HCT116 (cell line): ENCODE measurements around the gene CD1C. TPM values are rescaled to one million over a fixed set of nuclear protein-coding genes. Genes with fewer than 3 reads are reported as not detected.

Experiments
- ATAC-seq: fragments of 200-7000 bp; cut with Tn5 transposase; 2 replicates; pipeline ENCODE4 v1.9.1; 2020; ENCODE audit warnings: mild to moderate bottlenecking, moderate library complexity
- BruUV-seq: library from RNA; stranded (reverse); fragments of 400-500 nt; replicated peaks from 2 replicates; lab custom pipeline; 2021; lab: Mats Ljungman, UMichigan
- CTCF ChIA-PET: fragments of 300-600 bp; sonication (Branson Sonifier 250); formaldehyde crosslinking; loops from one replicate; lab custom pipeline; 2021; ENCODE audit warnings: antibody characterized with exemption; lab: Charles Lee
- POLR2A ChIA-PET: fragments of 300-600, 350-600 bp; sonication (Branson Sonifier 250); formaldehyde crosslinking; loops from one replicate; lab custom pipeline; 2021; ENCODE audit warnings: antibody characterized with exemption; lab: Charles Lee
- RAD21 ChIA-PET, 2 experiments: fragments of 300-600 bp; sonication (Branson Sonifier 250); formaldehyde crosslinking; loops; one replicate each; lab custom pipeline; 2023; ENCODE audit warnings: low total read pairs in 2 of 2; ENCODE audit not compliant: uncharacterized antibody in 2 of 2, unreplicated experiment in 2 of 2, low non-redundant PET in 1 of 2; lab: Charles Lee
- DNase-seq: peaks from one replicate; pipeline ENCODE4 v3.0.0-alpha.2; 2010; ENCODE audit warnings: low read depth, low spot score
- H2AFZ ChIP-seq: fragments of 200-600 bp; shearing (Covaris generic), sonication (generic); 2 replicates; pipeline ENCODE4 v1.6.1; 2017; ENCODE audit warnings: low read depth, mixed run types, mixed read lengths, antibody characterized with exemption, low read length; ENCODE audit not compliant: poor library complexity, severe bottlenecking
- H3K27ac ChIP-seq: 2 replicates; pipeline ENCODE4 v1.5.1; 2012; ENCODE audit warnings: low read depth, low read length
- H3K27me3 ChIP-seq: fragments of 200-600 bp; sonication (generic); 2 replicates; pipeline ENCODE4 v1.6.1; 2016; ENCODE audit warnings: mixed run types, low read length, mixed read lengths; ENCODE audit not compliant: insufficient read depth
- H3K36me3 ChIP-seq, 2 experiments: fragments of 200-500 bp in 1 of 2; fragments of 200-600 bp in 1 of 2; sonication (Bioruptor generic) in 1 of 2; sonication (generic) in 1 of 2; 2 replicates each; pipeline versions ENCODE4 v1.5.1 to v1.6.1; 2014 to 2016; ENCODE audit warnings: low read length in 2 of 2, inconsistent platforms in 1 of 2, mixed read lengths in 1 of 2, mixed run types in 1 of 2; ENCODE audit not compliant: insufficient read depth in 2 of 2, control insufficient read depth in 1 of 2
- H3K4me1 ChIP-seq, 2 experiments: fragments of 200-600 bp in 1 of 2; sonication (generic) in 1 of 2; 2 replicates each; pipeline versions ENCODE4 v1.5.1 to v1.6.1; 2012 to 2017; ENCODE audit warnings: low read length in 2 of 2, inconsistent platforms in 1 of 2, mild to moderate bottlenecking in 1 of 2, mixed read lengths in 1 of 2, mixed run types in 1 of 2, moderate library complexity in 1 of 2; ENCODE audit not compliant: insufficient read depth in 2 of 2, control insufficient read depth in 1 of 2
- H3K4me2 ChIP-seq: fragments of 200-600 bp; sonication (generic); 2 replicates; pipeline ENCODE4 v1.6.1; 2017; ENCODE audit warnings: mixed run types, low read length, mixed read lengths
- H3K4me3 ChIP-seq, 2 experiments: fragments of 200-600 bp in 1 of 2; sonication (generic) in 1 of 2; replicated peaks in 1 of 2; 2 replicates each; pipeline ENCODE4 v1.5.1; 2011 to 2016; ENCODE audit warnings: low read length in 2 of 2, control low read depth in 1 of 2, low read depth in 1 of 2, mild to moderate bottlenecking in 1 of 2, mixed read lengths in 1 of 2, mixed run types in 1 of 2
- H3K79me2 ChIP-seq: fragments of 200-600 bp; sonication (generic); 2 replicates; pipeline ENCODE4 v1.6.1; 2017; ENCODE audit warnings: mild to moderate bottlenecking, mixed run types, low read length, moderate library complexity, mixed read lengths; ENCODE audit not compliant: insufficient read depth
- H3K9ac ChIP-seq: fragments of 200-600 bp; sonication (generic); 2 replicates; pipeline ENCODE4 v1.6.1; 2016; ENCODE audit warnings: low read length, mixed read lengths
- H3K9me2 ChIP-seq: fragments of 200-600 bp; sonication (generic), shearing (Covaris generic); 2 replicates; pipeline ENCODE4 v1.6.1; 2017; ENCODE audit warnings: mixed run types, mild to moderate bottlenecking, moderate library complexity; ENCODE audit not compliant: insufficient read depth
- H3K9me3 ChIP-seq, 2 experiments: fragments of 200-500 bp in 1 of 2; fragments of 200-600 bp in 1 of 2; sonication (Bioruptor generic) in 1 of 2; sonication (generic) in 1 of 2; 2 replicates each; pipeline ENCODE4 v1.6.1; 2014 to 2017; ENCODE audit warnings: low read length in 2 of 2, mixed read lengths in 2 of 2, inconsistent platforms in 1 of 2, low read depth in 1 of 2, mild to moderate bottlenecking in 1 of 2, mixed run types in 1 of 2, moderate library complexity in 1 of 2; ENCODE audit not compliant: control insufficient read depth in 1 of 2, insufficient read depth in 1 of 2
- H4K20me1 ChIP-seq: fragments of 200-600 bp; sonication (generic), shearing (Covaris generic); 2 replicates; pipeline ENCODE4 v1.6.1; 2017; ENCODE audit warnings: mixed run types, mild to moderate bottlenecking, moderate library complexity; ENCODE audit not compliant: insufficient read depth
- ATF3 ChIP-seq: IDR thresholded peaks from 2 replicates; pipeline ENCODE4 v1.6.1; 2012
- CTCF ChIP-seq, 3 experiments: fragments of 200-600 bp in 1 of 3; sonication (generic) in 1 of 3; IDR thresholded peaks in 2 of 3; conservative IDR thresholded peaks in 1 of 3; 2 replicates each; pipeline ENCODE4 v1.5.1; 2012 to 2017; ENCODE audit warnings: low read depth in 2 of 3, low read length in 2 of 3, antibody characterized with exemption in 1 of 3, borderline replicate concordance in 1 of 3, control low read depth in 1 of 3, mild to moderate bottlenecking in 1 of 3, mixed read lengths in 1 of 3, mixed run types in 1 of 3, moderate library complexity in 1 of 3; ENCODE audit not compliant: insufficient read depth in 1 of 3
- EGR1 ChIP-seq: IDR thresholded peaks from 2 replicates; pipeline ENCODE4 v1.6.1; 2012; ENCODE audit warnings: low read depth
- EZH2phosphoT487 ChIP-seq: fragments of 200-600 bp; IDR thresholded peaks from 2 replicates; pipeline ENCODE4 v1.6.1; 2018; ENCODE audit warnings: antibody characterized with exemption, borderline replicate concordance
- FOSL1 ChIP-seq: IDR thresholded peaks from 2 replicates; pipeline ENCODE4 v1.6.1; 2012; ENCODE audit warnings: low read depth
- JUND ChIP-seq: IDR thresholded peaks from 2 replicates; pipeline ENCODE4 v1.6.1; 2012
- MAX ChIP-seq: IDR thresholded peaks from 2 replicates; pipeline ENCODE4 v1.6.1; 2012
- POLR2A ChIP-seq: IDR thresholded peaks from 2 replicates; pipeline ENCODE4 v1.7.0; 2011; ENCODE audit warnings: borderline replicate concordance; ENCODE audit not compliant: insufficient read depth, insufficient read length; ENCODE audit errors: extremely low read depth
- POLR2AphosphoS5 ChIP-seq: IDR thresholded peaks from 2 replicates; pipeline ENCODE4 v1.6.1; 2011; ENCODE audit warnings: mild to moderate bottlenecking, low read depth, low read length, moderate library complexity
- RAD21 ChIP-seq: IDR thresholded peaks from 2 replicates; pipeline ENCODE4 v1.6.1; 2012; ENCODE audit warnings: low read depth, mild to moderate bottlenecking
- REST ChIP-seq: IDR thresholded peaks from 2 replicates; pipeline ENCODE4 v1.6.1; 2012; ENCODE audit warnings: low read depth
- SIN3A ChIP-seq: IDR thresholded peaks from 2 replicates; pipeline ENCODE4 v1.6.1; 2012; ENCODE audit warnings: low read depth
- SP1 ChIP-seq: IDR thresholded peaks from 2 replicates; pipeline ENCODE4 v1.6.1; 2012; ENCODE audit warnings: low read depth
- SRF ChIP-seq: IDR thresholded peaks from 2 replicates; pipeline ENCODE4 v1.6.1; 2012; ENCODE audit warnings: low read depth
- YY1 ChIP-seq: IDR thresholded peaks from 2 replicates; pipeline ENCODE4 v1.6.1; 2011; ENCODE audit warnings: low read length, low read depth, moderate library complexity, mild to moderate bottlenecking; ENCODE audit not compliant: insufficient replicate concordance; ENCODE audit errors: extremely low read depth
- ZBTB33 ChIP-seq: IDR thresholded peaks from 2 replicates; pipeline ENCODE4 v1.6.1; 2011; ENCODE audit warnings: mild to moderate bottlenecking, low read length, moderate library complexity; ENCODE audit not compliant: insufficient replicate concordance; ENCODE audit errors: extremely low read depth
- ZFX ChIP-seq: fragments of 450-650 bp; IDR thresholded peaks from 2 replicates; pipeline ENCODE4 v1.6.1; 2017
- ZNF274 ChIP-seq: fragments of 200-500 bp; sonication (Bioruptor generic); IDR thresholded peaks from 2 replicates; pipeline ENCODE4 v1.6.1; 2014; ENCODE audit warnings: mild to moderate bottlenecking, low read depth, low read length, inconsistent platforms
- intact Hi-C: fragments of 100-400 bp; cut with micrococcal nuclease; formaldehyde crosslinking; loops from 2 replicates; pipeline ENCODE4 v1.10.0; 2022
- total RNA-seq: library from RNA; stranded (reverse); gene quantifications from one replicate; pipeline ENCODE4 v1.2.1, GENCODE V29; 2021; ENCODE audit not compliant: unreplicated experiment

Gene CD1C
- total RNA-seq, 1 experiment from 2014 or later, result not detected

GRCh38 chr1:158324395-158324794 is 34.7 kb downstream of the CD1C start:
- no peak for TF ChIP-seq POLR2AphosphoS5
- no peak for TF ChIP-seq ATF3
- TF ChIP-seq SP1, result no peak
- TF ChIP-seq FOSL1, result no peak
- TF ChIP-seq ZNF274, result no peak
- no peak for TF ChIP-seq JUND
- TF ChIP-seq CTCF (IDR thresholded peaks at IDR 0.05 in 2 of 3, conservative IDR thresholded peaks at IDR 0.05 in 1 of 3; ENCODE audit: borderline replicate concordance in 1 of 3, insufficient read depth in 1 of 3, low read depth in 2 of 3, low read length in 2 of 3), result no peak
- no peak for TF ChIP-seq POLR2A
- no peak for TF ChIP-seq EGR1
- TF ChIP-seq ZFX, result no peak
- TF ChIP-seq EZH2phosphoT487, result no peak
- no peak for TF ChIP-seq SRF
- TF ChIP-seq MAX, result no peak
- no peak for TF ChIP-seq SIN3A
- no peak for TF ChIP-seq ZBTB33
- no peak for TF ChIP-seq RAD21
- no peak for TF ChIP-seq YY1
- TF ChIP-seq REST, result no peak
- intact Hi-C loops, result no loop called here
- ATAC-seq, result no peak
- H3K4me2 ChIP-seq, result no peak overlapping the region
- no TSS peak for BruUV-seq
- H3K27ac ChIP-seq, result no peak overlapping the region
- H3K4me3 ChIP-seq, result no peak overlapping the region
- peaks cover 5% of the 10 kb centered on the region; the same call in 1 of the 2 replicates for H3K27me3 ChIP-seq
- ChIA-PET POLR2A (no interaction called here), RAD21 (no interaction called here), CTCF (no interaction called here)
- H3K9me2 ChIP-seq, result no peaks in the 10 kb centered on the region
- H2AFZ ChIP-seq, result no peak overlapping the region
- no peak for DNase-seq
- no peaks in the 10 kb centered on the region for H3K9me3 ChIP-seq
- no peaks in the 10 kb centered on the region for H3K36me3 ChIP-seq
- no peaks in the 10 kb centered on the region for H3K4me1 ChIP-seq
- H3K79me2 ChIP-seq, result no peaks in the 10 kb centered on the region
- H3K9ac ChIP-seq, result no peak overlapping the region
- no peaks in the 10 kb centered on the region for H4K20me1 ChIP-seq
